GM18519 (cell line): Measurements from ENCODE around the gene SFSWAP.
"Not testable (repeated sequence)": the region's sequence is repeated elsewhere in the genome, so short reads cannot be mapped to it uniquely, and the experiment has no call there.

Experiments used
- ATAC-seq: cut with Tn5 transposase; IDR thresholded peaks from one replicate; pipeline ENCODE4 v1.9.1; 2021; ENCODE audit warnings: mild to moderate bottlenecking, moderate library complexity; ENCODE audit not compliant: unreplicated experiment, low FRiP score

The SFSWAP gene

GRCh38 chr12:131733874-131734273, 23.0 kb downstream of the SFSWAP start:
- no peak for ATAC-seq

GRCh38 chr12:131734336-131735152, 23.7 kb downstream of the SFSWAP start:
- ATAC-seq = no peak

- ATAC-seq = no peak
Observed at GRCh38 chr12:131735153-131735456, 24.2 kb downstream of the SFSWAP start.

DNA sequence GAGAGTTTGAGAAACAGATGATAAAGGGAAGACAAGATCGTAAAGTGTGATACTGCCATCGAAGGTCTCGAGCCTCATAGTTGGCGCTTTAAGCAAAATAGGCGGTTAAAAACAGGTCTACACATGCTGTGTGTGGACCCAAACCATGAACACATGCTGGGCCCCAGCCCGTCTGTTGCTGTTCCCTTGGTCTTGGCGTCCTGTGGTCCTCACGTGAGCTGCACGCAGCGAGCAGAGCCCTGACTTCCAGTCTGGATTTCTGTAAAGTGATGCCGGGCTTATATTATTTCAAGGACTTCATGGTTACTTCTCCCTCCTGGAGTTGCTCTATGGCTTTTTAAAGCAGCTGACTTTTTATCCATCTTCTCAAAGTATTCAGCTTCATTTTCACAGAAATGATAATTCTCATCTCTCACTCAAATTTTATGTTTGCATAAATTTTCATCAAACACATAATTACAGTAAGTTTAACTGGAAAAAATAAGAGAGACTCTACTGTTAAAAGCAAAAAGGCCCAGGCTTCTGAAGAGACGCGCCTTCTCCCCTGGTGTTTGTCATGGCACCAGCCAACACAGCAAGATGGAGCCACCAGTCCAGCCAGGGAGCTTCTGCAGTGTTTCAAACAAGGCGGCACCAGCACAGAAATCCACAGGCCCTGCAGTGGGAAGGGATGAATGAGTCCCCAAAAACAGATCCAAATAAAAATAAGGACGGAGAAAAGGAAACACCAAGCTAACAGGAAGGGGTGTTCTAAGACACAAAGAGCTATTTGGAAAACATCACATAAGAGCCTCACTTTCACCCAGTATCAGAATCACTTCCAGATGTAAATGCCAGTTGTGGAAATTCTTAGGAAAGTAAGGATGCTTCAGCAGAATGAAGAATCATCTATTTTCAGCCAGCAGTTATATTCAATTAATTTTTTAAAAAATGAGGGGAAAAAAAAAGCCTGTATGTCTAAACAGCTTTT, 24.9 kb downstream of the SFSWAP start:
- no peak for ATAC-seq

DNA sequence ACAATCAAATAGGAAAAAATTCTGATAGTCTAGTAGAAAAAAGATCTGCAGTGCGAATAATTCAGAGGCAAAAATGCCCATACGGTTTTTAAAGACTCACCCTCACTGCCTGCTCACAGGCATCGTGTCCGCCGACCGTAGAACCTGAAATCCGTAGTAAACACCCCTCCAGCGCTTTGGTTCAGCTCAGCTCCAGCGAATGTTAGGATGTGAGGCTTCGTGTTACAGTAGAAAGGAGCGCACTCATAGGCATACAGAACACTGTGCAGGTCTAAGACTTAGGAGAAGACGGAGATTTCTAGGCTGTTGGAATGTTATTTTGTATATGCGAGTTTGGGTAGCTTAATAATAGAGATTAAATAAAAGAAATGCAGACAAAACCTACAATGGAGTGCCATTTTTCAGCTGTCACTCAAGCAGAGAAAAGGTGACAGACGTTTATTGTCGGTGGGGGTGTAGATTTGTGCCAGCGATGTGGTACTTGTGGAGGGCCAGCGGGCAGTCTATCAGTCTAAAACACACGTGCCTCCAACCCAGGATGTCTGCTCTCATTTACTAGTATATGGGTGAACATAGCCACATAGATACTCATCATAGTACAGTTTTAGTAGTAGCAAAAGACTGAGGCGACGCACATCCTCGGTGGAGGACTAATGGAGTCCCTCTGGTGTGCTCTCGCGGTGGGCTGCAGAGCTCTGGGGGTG, 25.7 kb downstream of the SFSWAP start:
- no peak for ATAC-seq

GRCh38 chr12:131737150-131737827, 26.4 kb downstream of the SFSWAP start:
- no peak for ATAC-seq

- no peak for ATAC-seq
Observed at GRCh38 chr12:131738196-131738595, 27.3 kb downstream of the SFSWAP start.

- no peak for ATAC-seq
Observed at GRCh38 chr12:131740626-131741025, 29.7 kb downstream of the SFSWAP start.

GRCh38 chr12:131742761-131743160, 31.9 kb downstream of the SFSWAP start:
- ATAC-seq = not testable (repeated sequence)

DNA sequence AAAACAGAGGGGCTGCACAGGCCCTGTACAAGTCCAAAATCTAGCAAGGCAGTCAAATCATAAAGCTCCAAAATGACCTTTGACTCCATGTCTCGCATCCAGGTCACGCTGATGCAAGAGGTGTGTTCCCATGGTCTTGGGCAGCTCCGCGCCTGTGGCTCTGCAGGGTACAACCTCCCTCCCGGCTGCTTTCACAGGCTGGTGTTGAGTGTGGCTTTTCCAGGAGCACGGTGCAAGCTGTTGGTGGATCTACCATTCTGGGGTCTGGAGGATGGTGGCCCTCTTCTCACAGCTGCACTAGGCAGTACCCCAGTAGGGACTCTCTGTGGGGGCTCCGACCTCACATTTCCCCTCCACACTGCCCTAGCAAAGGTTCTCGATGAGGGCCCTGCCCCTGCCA, 32.5 kb downstream of the SFSWAP start:
- not testable (repeated sequence) for ATAC-seq

DNA sequence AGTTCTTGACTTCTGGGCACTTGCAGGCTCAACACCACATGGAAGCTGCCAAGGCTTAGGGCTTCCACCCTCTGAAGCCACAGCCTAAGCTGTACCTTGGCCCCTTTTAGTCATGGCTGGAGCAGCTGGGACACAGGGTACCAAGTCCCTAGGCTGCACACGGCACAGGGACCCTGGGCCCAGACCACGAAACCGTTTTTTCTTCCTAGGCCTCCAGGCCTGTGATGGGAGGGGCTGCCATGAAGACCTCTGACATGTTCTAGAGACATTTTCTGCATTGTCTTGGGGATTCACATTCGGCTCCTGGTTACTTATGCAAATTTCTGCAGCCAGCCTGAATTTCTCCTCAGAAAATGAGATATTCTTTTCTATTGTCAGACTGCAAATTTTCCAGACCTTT, 33.0 kb downstream of the SFSWAP start:
- ATAC-seq = not testable (repeated sequence)

GRCh38 chr12:131744675-131745074, 33.8 kb downstream of the SFSWAP start:
- ATAC-seq = not testable (repeated sequence)

DNA sequence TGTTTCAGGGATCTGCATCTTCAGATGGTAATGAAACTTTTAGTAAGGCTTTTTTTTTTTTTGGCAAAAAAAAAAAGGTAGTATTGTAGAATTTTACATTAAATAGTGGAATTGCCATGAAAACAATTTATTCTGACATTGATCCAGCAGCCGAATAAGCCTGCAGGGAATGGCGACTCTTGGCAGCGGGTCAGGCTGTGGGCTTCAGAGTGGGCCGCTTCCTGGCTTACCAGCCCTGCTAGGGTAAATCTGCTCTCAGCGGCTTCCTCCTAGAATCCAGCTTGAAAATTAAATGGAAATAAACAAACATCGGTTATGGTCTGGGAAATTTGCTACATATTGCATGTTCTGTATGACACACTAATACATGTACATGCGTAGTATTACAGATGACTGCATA, 34.8 kb downstream of the SFSWAP start:
- ATAC-seq = no peak

GRCh38 chr12:131747276-131748177, 36.6 kb downstream of the SFSWAP start:
- no peak for ATAC-seq

- no peak for ATAC-seq
Observed at GRCh38 chr12:131749618-131750315, 38.9 kb downstream of the SFSWAP start.

GRCh38 chr12:131751335-131751734, 40.4 kb downstream of the SFSWAP start:
- ATAC-seq = no peak

DNA sequence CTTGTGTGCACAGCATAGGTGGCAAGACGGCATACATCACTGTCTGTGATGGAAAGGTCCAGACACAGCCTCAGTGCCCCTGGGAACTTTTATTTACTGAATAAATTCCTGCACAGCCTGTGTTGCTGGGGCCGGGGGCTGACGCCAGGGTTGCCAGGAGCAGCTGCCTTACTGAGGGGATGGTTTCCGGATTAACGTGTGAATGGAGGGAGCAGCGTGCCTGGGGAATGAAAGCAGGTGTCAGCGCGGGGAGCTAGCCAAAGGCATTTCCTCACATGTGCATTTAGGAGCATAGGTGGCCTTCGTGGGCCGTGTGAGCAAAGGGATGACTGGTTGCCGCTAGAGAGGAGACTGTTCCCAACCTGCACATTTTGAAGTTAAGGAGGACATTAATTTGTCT, 41.6 kb downstream of the SFSWAP start:
- no peak for ATAC-seq

GRCh38 chr12:131753005-131753404, 42.1 kb downstream of the SFSWAP start:
- ATAC-seq = no peak

DNA sequence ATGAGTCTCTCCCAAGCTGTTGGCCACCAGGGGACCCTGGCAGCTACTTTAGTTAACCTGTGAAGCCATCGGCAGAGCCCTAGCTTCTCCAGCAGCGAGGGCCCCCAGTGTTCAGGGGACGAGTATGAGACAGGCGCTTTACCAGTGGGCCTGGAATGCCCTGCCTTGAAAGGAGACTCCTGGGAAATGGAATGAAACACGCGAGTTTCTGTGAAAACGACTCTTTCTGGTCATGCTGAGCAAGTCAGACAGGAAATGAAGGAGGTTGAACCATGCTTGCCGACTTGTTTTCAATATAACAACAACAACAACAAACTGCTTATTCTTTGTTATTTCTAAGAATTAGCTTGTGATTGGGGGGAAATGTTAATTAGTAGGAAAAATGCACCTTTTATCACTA, 42.9 kb downstream of the SFSWAP start:
- ATAC-seq = no peak
